HL-60 (cell line): ENCODE measurements around the gene AMPD1.

Experiments used
- DNase-seq, 2 experiments: peaks; one replicate each; pipeline ENCODE4 v3.0.0-alpha.2; 2010 to 2020; ENCODE audit warnings: low read depth in 1 of 2, low spot score in 1 of 2
- H3K27ac ChIP-seq: fragments of 250-450 bp; sonication (Bioruptor Pico); replicated peaks from 2 replicates; pipeline ENCODE4 v1.5.1; 2020; ENCODE audit warnings: mild to moderate bottlenecking, moderate library complexity
- H3K27me3 ChIP-seq: fragments of 250-450 bp; sonication (Bioruptor Pico); 2 replicates; pipeline ENCODE4 v1.5.1; 2021; ENCODE audit warnings: mild to moderate bottlenecking, moderate library complexity; ENCODE audit not compliant: insufficient read depth, poor library complexity, severe bottlenecking
- H3K4me3 ChIP-seq: replicated peaks from 2 replicates; pipeline ENCODE4 v1.5.1; 2011; ENCODE audit warnings: mild to moderate bottlenecking, control low read depth, low read length; ENCODE audit not compliant: insufficient read depth
- GABPA ChIP-seq: IDR thresholded peaks from 2 replicates; pipeline ENCODE4 v1.6.1; 2012; ENCODE audit warnings: low read depth
- POLR2AphosphoS5 ChIP-seq: IDR thresholded peaks from 2 replicates; pipeline ENCODE4 v1.6.1; 2012; ENCODE audit warnings: low read depth
- REST ChIP-seq: IDR thresholded peaks from 2 replicates; pipeline ENCODE4 v1.6.1; 2012; ENCODE audit warnings: low read depth; ENCODE audit not compliant: insufficient replicate concordance
- SPI1 ChIP-seq: IDR thresholded peaks from 2 replicates; pipeline ENCODE4 v1.6.1; 2012; ENCODE audit warnings: low read depth, mild to moderate bottlenecking, borderline replicate concordance
- TF ChIP-seq, protein P1 (sequence below): IDR thresholded peaks from one replicate; pipeline ENCODE4 v1.5.1; 2011; ENCODE audit warnings: low read length, control low read depth, inconsistent platforms; ENCODE audit not compliant: insufficient read depth

Gene AMPD1

GRCh38 chr1:114725230-114725629 lies 29.9 kb upstream of the AMPD1 start:
- TF ChIP-seq, protein P1, sequence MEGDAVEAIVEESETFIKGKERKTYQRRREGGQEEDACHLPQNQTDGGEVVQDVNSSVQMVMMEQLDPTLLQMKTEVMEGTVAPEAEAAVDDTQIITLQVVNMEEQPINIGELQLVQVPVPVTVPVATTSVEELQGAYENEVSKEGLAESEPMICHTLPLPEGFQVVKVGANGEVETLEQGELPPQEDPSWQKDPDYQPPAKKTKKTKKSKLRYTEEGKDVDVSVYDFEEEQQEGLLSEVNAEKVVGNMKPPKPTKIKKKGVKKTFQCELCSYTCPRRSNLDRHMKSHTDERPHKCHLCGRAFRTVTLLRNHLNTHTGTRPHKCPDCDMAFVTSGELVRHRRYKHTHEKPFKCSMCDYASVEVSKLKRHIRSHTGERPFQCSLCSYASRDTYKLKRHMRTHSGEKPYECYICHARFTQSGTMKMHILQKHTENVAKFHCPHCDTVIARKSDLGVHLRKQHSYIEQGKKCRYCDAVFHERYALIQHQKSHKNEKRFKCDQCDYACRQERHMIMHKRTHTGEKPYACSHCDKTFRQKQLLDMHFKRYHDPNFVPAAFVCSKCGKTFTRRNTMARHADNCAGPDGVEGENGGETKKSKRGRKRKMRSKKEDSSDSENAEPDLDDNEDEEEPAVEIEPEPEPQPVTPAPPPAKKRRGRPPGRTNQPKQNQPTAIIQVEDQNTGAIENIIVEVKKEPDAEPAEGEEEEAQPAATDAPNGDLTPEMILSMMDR: no peak
- no peak for TF ChIP-seq REST
- no peak for TF ChIP-seq GABPA
- TF ChIP-seq SPI1: no peak
- no peak for TF ChIP-seq POLR2AphosphoS5
- Histone ChIP-seq H3K4me3 (no peak overlapping the region), H3K27me3 (no peaks in the 10 kb centered on the region), H3K27ac (no peak overlapping the region)
- DNase-seq: no peak

DNA sequence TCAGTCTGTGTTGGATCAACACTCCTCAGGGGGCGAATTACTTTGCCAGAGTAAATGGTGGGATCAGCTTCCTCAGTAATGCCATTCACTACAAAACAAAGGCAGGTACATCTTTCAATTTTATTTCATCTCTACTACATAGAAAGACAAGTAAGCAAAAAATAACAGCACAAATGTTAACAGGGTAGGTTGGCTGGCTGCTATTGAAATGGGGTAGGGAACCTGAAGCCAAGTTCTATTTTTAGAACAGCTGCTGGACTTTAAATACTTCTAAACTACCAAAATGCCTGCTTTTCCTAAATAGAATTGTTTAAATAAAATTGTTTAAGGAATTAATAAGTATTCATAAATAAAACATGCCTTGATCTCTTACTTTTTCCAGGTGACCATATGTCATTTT lies 28.6 kb upstream of the AMPD1 start:
- H3K27ac ChIP-seq: no peak overlapping the region
- no peaks in the 10 kb centered on the region for H3K27me3 ChIP-seq
- no peak overlapping the region for H3K4me3 ChIP-seq
- DNase-seq: no peak
- TF ChIP-seq POLR2AphosphoS5 (no peak), REST (no peak), GABPA (no peak), SPI1 (no peak)
- TF ChIP-seq, protein P1: no peak

DNA sequence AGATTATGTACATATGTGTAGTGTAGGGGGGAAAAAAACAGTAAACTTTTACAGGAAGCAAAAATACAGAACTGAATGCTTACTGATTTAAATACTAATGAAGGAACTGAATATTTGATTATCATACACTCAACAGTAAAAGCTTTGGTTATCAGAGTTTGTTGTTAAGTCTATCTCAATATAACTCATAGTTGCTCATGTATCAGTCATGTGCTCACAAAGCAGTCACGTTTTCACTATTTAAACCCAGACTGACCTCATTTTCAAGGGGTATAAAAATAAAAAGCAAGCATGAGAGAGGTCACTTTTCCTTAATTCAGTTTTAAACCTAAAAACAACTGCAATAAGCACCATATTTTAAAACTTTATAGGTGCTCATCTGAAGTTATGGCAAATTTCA lies 28.1 kb upstream of the AMPD1 start:
- no peak overlapping the region for H3K27ac ChIP-seq

More for the DNA sequence above, 28.1 kb upstream of the AMPD1 start:
- DNase-seq: no peak
- H3K4me3 ChIP-seq: no peak overlapping the region
- TF ChIP-seq REST: no peak
- TF ChIP-seq, protein P1: no peak
- TF ChIP-seq POLR2AphosphoS5: no peak
- no peak for TF ChIP-seq GABPA
- no peak for TF ChIP-seq SPI1
- H3K27me3 ChIP-seq: no peaks in the 10 kb centered on the region
